ENCODE results near the gene CNIH3.
"Not testable (repeated sequence)": the region's sequence is repeated elsewhere in the genome, so short reads cannot be mapped to it uniquely, and the experiment has no call there.

Gene CNIH3

DNA sequence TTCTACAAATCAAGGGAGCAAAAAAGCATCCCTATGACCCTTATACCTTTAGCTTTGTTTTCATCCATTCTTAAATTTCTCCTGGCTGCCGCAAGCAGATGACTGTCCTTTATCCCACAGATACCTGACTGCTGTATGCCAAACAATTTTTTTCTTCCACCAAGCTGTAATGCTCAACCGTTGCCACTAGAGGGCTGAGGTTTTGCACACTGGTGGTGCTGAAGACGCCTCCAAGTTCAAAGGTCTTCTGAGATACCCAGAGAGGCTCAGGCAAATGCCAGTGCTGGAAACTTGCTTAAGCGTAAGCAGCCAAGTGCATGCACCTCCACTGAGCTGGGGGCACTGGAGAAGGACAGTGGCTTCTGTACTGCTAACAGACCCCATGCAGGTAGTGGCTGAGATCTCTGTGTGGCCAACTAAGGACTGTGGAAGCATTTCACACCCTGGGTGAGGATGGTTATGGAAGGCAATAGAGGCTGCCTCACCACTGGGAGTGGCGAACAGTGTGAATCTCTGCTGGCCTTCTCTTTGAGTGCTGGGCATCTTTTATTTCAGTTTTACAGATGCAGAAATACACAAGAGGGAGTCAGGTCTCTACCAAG lies 28.5 kb downstream of the CNIH3 start:
- DNase-seq = peak; percentile 78

- DNase-seq = no peak
Observed at GRCh38 chr1:224647449-224647848, 31.3 kb downstream of the CNIH3 start.

DNA sequence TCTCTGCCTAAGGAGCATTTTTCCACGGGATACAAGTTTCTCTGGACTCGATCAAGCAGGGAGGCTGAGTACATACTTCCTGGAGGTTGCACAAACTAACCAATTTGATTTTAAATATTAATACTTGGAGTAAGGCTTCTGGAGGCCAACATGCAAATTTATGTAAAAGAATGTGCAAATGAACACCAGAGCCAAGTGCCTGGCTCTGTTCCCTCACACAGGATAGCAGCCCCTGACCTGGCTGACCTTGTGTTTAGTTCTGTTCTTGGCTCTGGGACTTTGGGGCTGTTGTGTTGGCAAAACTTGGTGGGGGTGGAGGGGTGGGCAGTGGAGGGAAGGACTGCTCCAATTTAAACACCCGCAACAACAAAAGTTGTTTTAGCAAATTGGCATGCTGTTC lies 34.2 kb downstream of the CNIH3 start:
- no peak for DNase-seq

DNA sequence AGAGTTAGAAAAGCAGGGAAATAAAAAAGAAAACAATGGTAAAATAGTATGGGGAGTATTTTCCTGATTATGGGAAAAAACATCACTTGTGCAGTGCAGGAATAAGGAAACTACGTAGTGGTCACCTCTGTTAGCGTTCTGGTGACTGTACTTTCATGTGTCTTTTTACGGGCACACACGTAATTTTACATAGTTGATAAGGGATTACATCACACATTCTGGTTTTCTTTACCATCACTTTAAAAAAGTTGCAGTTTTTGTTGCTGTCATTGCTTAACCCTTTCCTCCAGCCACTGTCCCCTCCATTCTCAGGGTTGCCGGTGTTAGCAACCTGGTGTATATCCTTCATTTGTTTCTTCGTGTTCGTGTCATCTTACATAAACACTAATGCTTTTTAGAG lies 35.1 kb downstream of the CNIH3 start:
- no peak for DNase-seq

- DNase-seq = no peak
Observed at GRCh38 chr1:224656392-224656791, 40.3 kb downstream of the CNIH3 start.

DNA sequence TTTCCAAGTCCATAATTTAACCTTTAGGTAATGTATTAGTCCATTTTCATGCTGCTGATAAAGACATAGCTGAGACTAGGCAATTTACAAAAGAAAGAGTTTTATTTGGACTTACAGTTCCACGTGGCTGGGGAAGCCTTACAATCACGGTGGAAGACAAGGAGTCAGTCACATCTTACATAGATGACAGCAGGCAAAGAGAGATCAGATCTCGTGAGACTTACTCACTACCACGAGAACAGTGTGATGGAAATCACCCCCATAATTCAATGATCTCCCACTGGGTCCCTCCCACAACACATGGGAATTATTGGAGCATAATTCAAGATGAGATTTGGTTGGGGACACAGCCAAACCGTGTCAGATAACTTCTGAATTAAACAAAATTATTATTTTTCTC lies 44.0 kb downstream of the CNIH3 start:
- DNase-seq = no peak

DNA sequence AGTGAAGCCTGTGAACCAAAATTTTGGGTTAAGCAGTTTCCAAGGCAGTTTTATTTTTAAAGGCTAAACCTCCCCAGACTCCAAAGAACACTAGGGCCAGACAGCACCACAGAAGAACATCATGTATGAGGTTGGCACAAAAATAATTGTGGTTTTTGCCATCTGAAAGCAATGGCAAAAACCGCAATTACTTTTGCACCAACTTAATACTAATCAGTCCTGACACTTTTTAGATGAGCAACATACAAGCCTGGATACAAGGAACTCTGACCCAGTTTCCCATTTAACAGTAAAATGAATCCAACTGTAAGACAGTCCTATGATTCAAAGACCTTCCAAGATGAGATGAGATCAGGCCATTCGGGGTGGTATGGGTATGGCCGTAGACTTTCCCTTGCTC lies 46.8 kb downstream of the CNIH3 start:
- DNase-seq = no peak

DNA sequence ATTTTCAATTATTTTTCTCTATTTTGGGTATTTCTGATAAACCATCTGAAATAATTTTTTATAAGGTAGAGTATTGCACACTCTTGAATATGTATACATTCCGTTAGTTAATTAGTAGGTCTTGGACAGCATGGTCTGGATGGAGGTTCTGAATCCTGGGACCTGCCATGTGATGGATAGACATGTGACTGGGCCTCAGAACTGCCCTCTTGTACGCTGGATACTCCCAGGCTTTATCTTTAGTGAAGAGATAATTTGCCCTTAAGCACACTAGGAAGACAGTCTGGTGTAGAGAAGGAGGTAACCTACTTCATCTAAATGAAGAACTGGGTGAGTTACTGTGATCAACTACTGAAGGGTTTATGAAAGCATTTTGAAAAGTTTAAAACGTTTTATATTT lies 48.9 kb downstream of the CNIH3 start:
- DNase-seq = no peak

- DNase-seq = no peak
Observed at GRCh38 chr1:224666078-224666477, 50.0 kb downstream of the CNIH3 start.

DNA sequence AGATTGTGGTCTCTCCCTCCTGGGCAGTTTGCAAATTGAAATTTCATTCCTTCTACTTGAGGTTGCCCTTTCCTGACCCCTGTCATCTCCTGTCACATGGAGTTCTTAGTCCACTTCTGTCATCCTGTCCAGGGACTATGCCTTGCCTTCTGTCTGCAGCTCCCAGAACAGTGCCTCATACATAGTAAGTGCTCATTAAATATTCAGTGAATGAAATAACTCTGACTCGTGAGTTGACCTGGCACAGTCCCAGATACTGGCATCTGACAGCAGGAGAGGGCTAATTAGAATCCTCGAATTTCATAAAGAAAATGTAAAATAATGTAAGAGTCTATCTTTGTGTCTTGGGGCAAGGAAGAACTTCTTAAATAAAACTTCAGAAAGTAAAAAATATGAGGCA lies 50.8 kb downstream of the CNIH3 start:
- DNase-seq = no peak

DNA sequence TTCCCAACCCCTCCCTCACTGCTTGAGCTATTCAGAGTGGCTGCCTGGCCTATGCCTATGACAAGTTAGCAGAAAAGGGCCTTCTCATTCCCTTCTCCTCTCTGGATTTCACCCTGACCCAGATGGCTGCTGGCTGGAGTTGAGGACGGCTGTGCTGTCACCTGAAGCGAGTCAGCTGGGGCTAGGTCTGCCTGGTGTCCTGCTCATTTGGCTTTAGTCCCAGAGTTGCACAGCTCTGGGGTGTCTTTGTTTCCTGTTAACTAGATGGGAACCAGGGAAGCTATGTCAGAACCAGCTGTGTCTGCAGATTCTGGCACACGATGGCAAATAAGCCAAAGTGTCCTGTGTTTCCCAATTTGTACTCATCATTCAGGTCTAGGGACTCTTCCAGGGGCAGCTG lies 52.9 kb downstream of the CNIH3 start:
- DNase-seq = no peak

- no peak for DNase-seq
Observed at GRCh38 chr1:224669403-224669802, 53.3 kb downstream of the CNIH3 start.

DNA sequence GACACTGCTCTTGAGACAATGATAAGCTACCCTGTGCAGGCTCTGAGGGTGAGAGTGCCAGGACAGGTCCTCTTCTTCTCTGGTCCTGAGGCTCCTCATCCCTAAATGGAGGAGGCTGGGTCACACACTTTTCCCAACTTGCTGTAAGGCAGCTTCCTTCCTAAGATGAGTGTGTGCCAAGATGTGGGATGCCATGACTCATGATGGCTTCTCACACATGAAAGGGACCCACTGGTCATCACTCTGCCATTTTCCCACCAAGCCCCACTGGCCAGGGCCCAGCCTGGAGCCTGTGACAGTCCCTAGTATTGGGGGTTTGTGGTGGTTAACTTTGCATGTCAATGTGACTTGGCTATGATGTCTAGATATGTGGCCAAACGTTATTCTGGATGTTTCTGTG lies 54.4 kb downstream of the CNIH3 start:
- no peak for DNase-seq

DNA sequence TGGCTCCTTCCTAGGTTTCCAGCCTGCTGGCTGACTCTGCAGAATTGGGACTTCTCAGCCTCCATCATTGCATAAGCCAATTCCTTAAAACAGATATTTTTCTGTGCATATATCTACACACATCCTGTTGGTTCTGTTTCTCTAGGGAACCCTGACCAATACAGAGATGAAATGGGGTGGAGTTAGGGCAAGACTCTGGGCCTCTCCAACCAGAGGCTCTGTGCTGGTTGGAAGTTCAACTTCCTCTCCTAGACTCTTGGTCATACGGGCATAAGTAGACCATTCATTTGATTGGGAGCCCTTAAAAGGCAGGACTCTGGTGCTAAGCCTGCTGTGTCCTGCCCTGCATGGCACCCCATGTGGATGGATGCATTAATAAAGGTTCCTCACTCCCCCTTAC lies 55.0 kb downstream of the CNIH3 start:
- DNase-seq = no peak

- no peak for DNase-seq
Observed at GRCh38 chr1:224673141-224673540, 57.0 kb downstream of the CNIH3 start.

DNA sequence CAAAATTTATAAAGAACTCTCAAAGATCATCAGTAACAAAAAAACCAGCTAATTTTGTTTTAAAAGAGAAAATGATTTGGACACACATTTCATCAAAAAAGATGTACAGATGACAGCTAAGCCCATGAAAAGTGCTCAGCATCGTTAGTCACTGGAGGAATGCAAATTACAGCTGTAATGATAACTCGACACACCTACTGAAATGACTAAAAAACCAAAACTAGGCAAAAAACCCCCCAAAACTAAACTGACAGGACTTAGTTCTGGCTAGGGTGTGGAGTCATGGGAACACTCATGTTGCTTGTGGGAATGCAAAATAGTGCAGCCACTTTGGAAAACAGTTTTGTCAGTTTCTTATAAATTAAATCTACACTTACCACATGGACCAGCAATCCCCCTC lies 59.5 kb downstream of the CNIH3 start:
- no peak for DNase-seq

- no peak for DNase-seq
Observed at GRCh38 chr1:224676551-224676950, 60.4 kb downstream of the CNIH3 start.

GRCh38 chr1:224678168-224678567 lies 62.1 kb downstream of the CNIH3 start:
- DNase-seq = no peak

GRCh38 chr1:224679606-224680005 lies 63.5 kb downstream of the CNIH3 start:
- no peak for DNase-seq

DNA sequence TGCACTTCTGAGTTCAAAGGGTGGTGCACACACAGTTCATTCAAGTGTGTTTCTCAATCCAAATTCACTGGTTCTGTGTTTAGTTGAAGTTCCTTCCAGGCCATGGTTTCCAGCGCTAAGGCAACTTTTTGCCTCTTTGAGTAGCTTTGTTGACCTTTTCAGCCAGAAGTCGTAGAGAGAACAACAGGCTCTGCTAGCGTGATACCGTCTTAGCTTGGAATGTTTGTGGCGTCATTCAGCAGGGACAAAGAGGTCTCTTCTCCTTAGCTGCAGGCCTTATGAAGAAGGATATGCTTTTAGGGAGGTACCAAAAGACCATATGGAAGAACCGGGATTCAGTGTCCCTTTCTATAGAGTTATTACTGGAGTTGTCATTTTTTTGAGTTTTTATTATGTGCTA lies 65.7 kb downstream of the CNIH3 start:
- no peak for DNase-seq

DNA sequence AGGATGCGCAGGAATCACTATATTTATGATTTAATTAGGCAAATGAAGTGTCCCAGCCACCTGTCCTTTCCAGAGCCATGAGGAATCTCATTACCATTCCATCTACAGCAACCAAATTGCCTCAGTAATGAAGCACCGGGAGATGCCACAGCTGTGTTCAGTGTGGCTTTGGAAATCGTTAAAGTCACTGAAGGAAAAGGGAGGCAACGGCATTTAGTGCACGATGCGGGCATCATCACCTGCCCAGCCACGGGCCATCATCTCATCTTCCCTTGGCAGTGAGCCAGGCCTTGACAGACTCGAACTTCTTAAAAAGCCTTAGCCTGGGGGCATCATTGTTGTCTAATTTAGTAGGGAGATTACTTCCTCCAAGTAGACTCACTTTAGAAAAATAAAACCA lies 67.8 kb downstream of the CNIH3 start:
- DNase-seq = no peak

GRCh38 chr1:224684979-224685425 lies 68.9 kb downstream of the CNIH3 start:
- no peak for DNase-seq

DNA sequence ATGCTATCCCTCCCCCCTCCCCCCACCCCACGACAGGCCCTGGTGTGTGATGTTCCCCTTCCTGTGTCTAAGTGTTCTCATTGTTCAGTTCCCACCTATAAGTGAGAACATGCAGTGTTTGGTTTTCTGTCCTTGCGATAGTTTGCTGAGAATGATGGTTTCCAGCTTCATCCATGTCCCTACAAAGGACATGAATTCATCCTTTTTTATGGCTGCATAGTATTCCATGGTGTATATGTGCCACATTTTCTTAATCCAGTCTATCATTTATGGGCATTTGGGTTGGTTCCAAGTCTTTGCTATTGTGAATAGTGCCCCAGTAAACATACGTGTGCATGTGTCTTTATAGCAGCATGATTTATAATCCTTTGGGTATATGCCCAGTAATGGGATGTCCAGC lies 70.0 kb downstream of the CNIH3 start:
- not testable (repeated sequence) for DNase-seq

DNA sequence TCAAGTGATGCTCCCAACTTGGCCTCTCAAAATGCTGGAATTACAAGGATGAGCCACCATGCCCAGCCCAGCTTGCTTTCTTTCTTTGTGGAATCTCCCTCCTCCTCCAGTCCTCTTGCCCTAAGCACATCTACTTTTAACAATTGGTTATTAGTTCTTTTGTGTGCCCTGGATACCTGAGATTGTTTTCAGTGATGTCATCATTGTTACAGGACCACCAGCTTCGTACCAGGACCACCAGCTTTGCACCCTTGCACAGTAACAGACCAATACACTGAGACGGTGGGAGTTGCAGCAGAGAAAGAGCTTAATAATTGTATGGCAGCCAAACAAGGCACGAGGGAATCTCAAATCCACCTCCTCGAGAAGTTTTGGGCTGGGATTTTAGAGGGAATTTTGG lies 71.3 kb downstream of the CNIH3 start:
- no peak for DNase-seq

GRCh38 chr1:224689374-224689773 lies 73.3 kb downstream of the CNIH3 start:
- DNase-seq = no peak

- no peak for DNase-seq
Observed at GRCh38 chr1:224690576-224690975, 74.5 kb downstream of the CNIH3 start.
